Liver (tissue), 3 donors: ENCODE measurements around the gene FAM210A.

Source experiments
- ATF3 ChIP-seq: IDR thresholded peaks from 2 replicates; pipeline ENCODE4 v1.6.1; 2016; ENCODE audit warnings: antibody characterized with exemption
- CTCF ChIP-seq: fragments of 150-350 bp; IDR thresholded peaks from 2 replicates; pipeline ENCODE4 v1.5.1; 2017; ENCODE audit warnings: improper control_type of control experiment, low read depth, low read length; ENCODE audit not compliant: missing input control
- EGR1 ChIP-seq, 2 donors: IDR thresholded peaks; 2 replicates each; pipeline ENCODE4 v1.6.1; 2016 to 2018; ENCODE audit warnings: antibody characterized with exemption in 2 of 2, low read depth in 2 of 2
- GABPA ChIP-seq, 2 donors: IDR thresholded peaks in 1 of 2; conservative IDR thresholded peaks in 1 of 2; 2 replicates each; pipeline ENCODE4 v1.6.1; 2016; ENCODE audit warnings: antibody characterized with exemption in 2 of 2, mild to moderate bottlenecking in 1 of 2, moderate library complexity in 1 of 2
- HNF4G ChIP-seq: IDR thresholded peaks from 2 replicates; pipeline ENCODE4 v1.6.1; 2016; ENCODE audit warnings: antibody characterized with exemption
- JUND ChIP-seq, 2 donors: IDR thresholded peaks; 2 replicates each; pipeline ENCODE4 v1.6.1; 2016; ENCODE audit warnings: antibody characterized with exemption in 2 of 2
- RAD21 ChIP-seq, 2 donors: IDR thresholded peaks; 2 replicates each; pipeline ENCODE4 v1.6.1; 2016; ENCODE audit warnings: antibody characterized with exemption in 2 of 2, mild to moderate bottlenecking in 2 of 2
- REST ChIP-seq: IDR thresholded peaks from 2 replicates; pipeline ENCODE4 v1.6.1; 2016; ENCODE audit warnings: antibody characterized with exemption, mild to moderate bottlenecking
- SP1 ChIP-seq: IDR thresholded peaks from 2 replicates; pipeline ENCODE4 v1.6.1; 2018; ENCODE audit warnings: antibody characterized with exemption, mild to moderate bottlenecking
- TAF1 ChIP-seq: conservative IDR thresholded peaks from 2 replicates; pipeline ENCODE4 v1.6.1; 2016; ENCODE audit warnings: antibody characterized with exemption, mild to moderate bottlenecking
- TF ChIP-seq, protein P1 (sequence below): IDR thresholded peaks from 2 replicates; pipeline ENCODE4 v1.6.1; 2016; ENCODE audit warnings: antibody characterized with exemption
- TF ChIP-seq, protein P2 (sequence below): IDR thresholded peaks from 2 replicates; pipeline ENCODE4 v1.6.1; 2016; ENCODE audit warnings: antibody characterized with exemption
- donor health status: healthy.
- donor health status: healthy.

DNA sequence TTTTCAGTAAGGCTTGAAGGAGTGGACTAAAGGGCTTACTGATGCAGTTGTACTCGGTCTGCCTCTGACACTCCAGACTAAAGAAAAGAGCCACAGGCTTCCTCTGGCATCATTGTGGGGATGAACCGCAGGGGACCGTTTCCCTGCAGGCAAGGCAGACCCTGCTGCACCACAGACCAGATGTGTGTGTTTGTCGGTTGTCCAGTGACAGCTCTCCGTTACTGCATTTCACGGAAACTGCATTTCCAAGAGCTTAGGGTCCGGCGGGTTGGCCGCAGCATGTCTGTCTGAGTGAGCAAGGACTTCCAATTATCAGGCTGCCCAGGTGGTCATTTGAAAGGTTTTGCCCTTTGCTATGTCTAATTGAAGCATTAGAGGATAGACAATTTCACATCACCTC lies 98.1 kb downstream of the FAM210A start:
- no peak for TF ChIP-seq CTCF
- TF ChIP-seq GABPA (IDR thresholded peaks at IDR 0.05 in 1 of 2, conservative IDR thresholded peaks at IDR 0.05 in 1 of 2) = no peak
- TF ChIP-seq JUND (IDR thresholded peaks at IDR 0.05) = no peak
- no peak for TF ChIP-seq TAF1
- no peak for TF ChIP-seq RAD21 (IDR thresholded peaks at IDR 0.05)
- TF ChIP-seq, protein P1, sequence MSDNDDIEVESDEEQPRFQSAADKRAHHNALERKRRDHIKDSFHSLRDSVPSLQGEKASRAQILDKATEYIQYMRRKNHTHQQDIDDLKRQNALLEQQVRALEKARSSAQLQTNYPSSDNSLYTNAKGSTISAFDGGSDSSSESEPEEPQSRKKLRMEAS = no peak
- no peak for TF ChIP-seq EGR1 (IDR thresholded peaks at IDR 0.05; ENCODE audit: low read depth in 2 of 2)
- TF ChIP-seq, protein P2, sequence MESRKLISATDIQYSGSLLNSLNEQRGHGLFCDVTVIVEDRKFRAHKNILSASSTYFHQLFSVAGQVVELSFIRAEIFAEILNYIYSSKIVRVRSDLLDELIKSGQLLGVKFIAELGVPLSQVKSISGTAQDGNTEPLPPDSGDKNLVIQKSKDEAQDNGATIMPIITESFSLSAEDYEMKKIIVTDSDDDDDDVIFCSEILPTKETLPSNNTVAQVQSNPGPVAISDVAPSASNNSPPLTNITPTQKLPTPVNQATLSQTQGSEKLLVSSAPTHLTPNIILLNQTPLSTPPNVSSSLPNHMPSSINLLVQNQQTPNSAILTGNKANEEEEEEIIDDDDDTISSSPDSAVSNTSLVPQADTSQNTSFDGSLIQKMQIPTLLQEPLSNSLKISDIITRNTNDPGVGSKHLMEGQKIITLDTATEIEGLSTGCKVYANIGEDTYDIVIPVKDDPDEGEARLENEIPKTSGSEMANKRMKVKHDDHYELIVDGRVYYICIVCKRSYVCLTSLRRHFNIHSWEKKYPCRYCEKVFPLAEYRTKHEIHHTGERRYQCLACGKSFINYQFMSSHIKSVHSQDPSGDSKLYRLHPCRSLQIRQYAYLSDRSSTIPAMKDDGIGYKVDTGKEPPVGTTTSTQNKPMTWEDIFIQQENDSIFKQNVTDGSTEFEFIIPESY = no peak
- TF ChIP-seq HNF4G = no peak
- no peak for TF ChIP-seq REST
- TF ChIP-seq ATF3 = no peak
- no peak for TF ChIP-seq SP1
